Uterus (tissue), 4 donors: ENCODE measurements around the gene ARAP3. TPM values are rescaled to one million over a fixed set of nuclear protein-coding genes. Genes with fewer than 3 reads are reported as not detected.

Experiments used
- DNase-seq, 2 donors: peaks; one replicate each; pipeline ENCODE4 v3.0.0-alpha.2; 2019 to 2020
- H3K27ac ChIP-seq, 2 donors: fragments of 200-600 bp; sonication (generic); 1 replicate in 1 of 2; 2 replicates in 1 of 2; pipeline ENCODE4 v1.5.1; 2016 to 2018
- H3K27me3 ChIP-seq, 2 donors: fragments of 200-600 bp; sonication (generic); one replicate each; pipeline ENCODE4 v1.5.1; 2018 to 2019; ENCODE audit warnings: control low read depth in 1 of 2
- H3K36me3 ChIP-seq, 2 donors: fragments of 200-600 bp; sonication (generic); one replicate each; pipeline ENCODE4 v1.5.1; 2019; ENCODE audit warnings: control low read depth in 1 of 2
- H3K4me1 ChIP-seq, 2 donors: fragments of 200-600 bp; sonication (generic); one replicate each; pipeline ENCODE4 v1.5.1; 2018 to 2019; ENCODE audit warnings: control low read depth in 1 of 2
- H3K4me3 ChIP-seq, 2 donors: fragments of 200-600 bp; sonication (generic); 1 replicate in 1 of 2; 2 replicates in 1 of 2; pipeline ENCODE4 v1.5.1; 2018 to 2019; ENCODE audit warnings: mild to moderate bottlenecking in 1 of 2
- H3K9me3 ChIP-seq, 2 donors: fragments of 200-600 bp; sonication (generic); one replicate each; pipeline ENCODE4 v1.5.1; 2019; ENCODE audit warnings: control low read depth in 1 of 2
- CTCF ChIP-seq, 4 experiments: fragments of 200-600 bp in 2 of 4; fragments of 450-650 bp in 2 of 4; sonication (generic) in 2 of 4; IDR thresholded peaks; one replicate each; pipeline ENCODE4 v1.5.1; 2016 to 2019; ENCODE audit warnings: antibody characterized with exemption in 4 of 4, mild to moderate bottlenecking in 2 of 4, moderate library complexity in 1 of 4
- POLR2A ChIP-seq, 2 donors: fragments of 450-650 bp; IDR thresholded peaks; one replicate each; pipeline ENCODE4 v1.6.1; 2016; ENCODE audit warnings: antibody characterized with exemption in 2 of 2, mild to moderate bottlenecking in 1 of 2, moderate library complexity in 1 of 2
- intact Hi-C: fragments of 100-400 bp; cut with DNase I; formaldehyde crosslinking; loops from one replicate; pipeline ENCODE4 v1.15.1; 2023; ENCODE audit warnings: low total_unique reads
- total RNA-seq, 4 donors: library from RNA; depleted of rRNA in 3 of 4; stranded (reverse); fragments of >200 nt in 3 of 4; gene quantifications; one replicate each; pipeline versions ENCODE4 v1.1.0 to v1.2.4, GENCODE V29; 2014 to 2023
- donor health status: DM: yes; HTN: yes; CAD: no.

Gene ARAP3
- total RNA-seq, 4 donors from 2014 or later, result 4.1 to 39.9 (median 12.5) TPM

DNA sequence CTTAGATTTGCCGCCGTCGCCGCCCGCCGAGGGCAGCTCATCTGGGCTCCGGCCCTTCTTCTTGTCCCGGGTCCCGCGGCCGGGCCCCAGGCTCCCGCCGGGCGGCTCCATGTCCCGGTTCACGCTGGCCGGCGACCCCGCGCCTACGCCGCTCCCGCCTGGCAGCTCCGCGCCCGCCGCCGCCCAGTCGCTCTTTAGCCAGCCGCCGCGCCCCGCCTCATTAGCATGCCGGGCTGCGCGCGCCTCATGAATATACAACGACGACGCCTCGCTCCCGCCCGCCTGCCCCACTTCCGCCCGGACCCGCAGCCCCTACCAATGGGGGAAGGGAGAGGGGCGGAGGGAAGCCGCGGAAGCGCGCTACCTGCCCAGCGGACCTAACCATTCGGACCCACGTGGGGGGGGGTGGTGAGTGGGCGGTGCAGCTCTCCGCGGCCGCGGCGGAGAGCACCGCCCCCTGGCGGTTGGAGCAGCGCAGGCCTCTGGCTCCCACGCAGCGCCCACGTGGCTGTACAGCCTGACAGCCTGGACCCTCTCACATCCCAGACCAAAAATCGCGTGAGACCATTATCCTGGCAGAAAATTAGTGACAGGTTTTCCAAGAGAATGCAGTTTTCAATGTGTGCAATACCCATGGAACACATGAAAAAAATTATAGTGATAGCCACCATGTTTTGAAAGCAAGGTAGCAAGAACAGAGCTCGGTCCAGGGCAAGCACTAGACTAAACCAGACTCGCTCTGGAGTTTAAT lies 63.1 kb downstream of the ARAP3 start, which contains the start of gene DIAPH1:
DIAPH1 (minus strand) TSS at position 197 of the 751 bp plus-strand sequence; CDS start at position 111, 86 bp downstream.
- intact Hi-C loops, result no loop called here
- Histone ChIP-seq H3K4me3 (peak within 1 kb of the TSS; percentile 83 to 96), H3K4me1 (peaks cover 0 to 7% of the 10 kb centered on the region in 2 donors), H3K36me3 (no peaks in the 10 kb centered on the region), H3K27ac (peak within 1 kb of the TSS; percentile 87 to 93), H3K9me3 (no peaks in the 10 kb centered on the region), H3K27me3 (no peaks in the 10 kb centered on the region)
- DNase-seq, result peak; percentile 97 to 98
- peak; percentile 88 for TF ChIP-seq POLR2A (IDR thresholded peaks at IDR 0.05)
- TF ChIP-seq CTCF (IDR thresholded peaks at IDR 0.05), result peak; percentile 99 to 100 (median 99)

- H3K4me1 ChIP-seq, result peaks cover 0 to 8% of the 10 kb centered on the region in 2 donors
Observed at GRCh38 chr5:141618030-141618803, 63.8 kb downstream of the ARAP3 start.

GRCh38 chr5:141617682-141618029 lies 64.4 kb downstream of the ARAP3 start:
- H3K9me3 ChIP-seq, result no peaks in the 10 kb centered on the region
- peak overlapping the region; percentile 87 to 93 for H3K27ac ChIP-seq
- intact Hi-C loops, result no loop called here

More at GRCh38 chr5:141618030-141618803, 63.8 kb downstream of the ARAP3 start:
- Histone ChIP-seq H3K36me3 (no peaks in the 10 kb centered on the region), H3K9me3 (no peaks in the 10 kb centered on the region), H3K27me3 (no peaks in the 10 kb centered on the region), H3K27ac (peak overlapping the region; percentile 87 to 93), H3K4me3 (peak overlapping the region; percentile 83 to 96)
- intact Hi-C loops, result no loop called here
- TF ChIP-seq CTCF (IDR thresholded peaks at IDR 0.05) (no peak), POLR2A (IDR thresholded peaks at IDR 0.05) (no peak)
- peak; percentile 35 to 41 for DNase-seq

GRCh38 chr5:141617128-141617527 lies 64.9 kb downstream of the ARAP3 start:
- intact Hi-C loops, result no loop called here
- no peak for DNase-seq
- Histone ChIP-seq H3K27me3 (no peaks in the 10 kb centered on the region), H3K9me3 (no peaks in the 10 kb centered on the region), H3K36me3 (no peaks in the 10 kb centered on the region), H3K4me1 (peaks cover 0 to 10% of the 10 kb centered on the region in 2 donors), H3K27ac (peak overlapping the region; percentile 87 to 93), H3K4me3 (peak overlapping the region in 1 of 2 donors; percentile 83)
- TF ChIP-seq CTCF (IDR thresholded peaks at IDR 0.05) (no peak), POLR2A (IDR thresholded peaks at IDR 0.05) (no peak)

More at GRCh38 chr5:141617682-141618029, 64.4 kb downstream of the ARAP3 start:
- no peak for DNase-seq
- H3K4me1 ChIP-seq, result peaks cover 0 to 10% of the 10 kb centered on the region in 2 donors
- no peaks in the 10 kb centered on the region for H3K36me3 ChIP-seq
- TF ChIP-seq CTCF (IDR thresholded peaks at IDR 0.05), result no peak
- H3K4me3 ChIP-seq, result peak overlapping the region; percentile 83 to 96
- H3K27me3 ChIP-seq, result no peaks in the 10 kb centered on the region
